Neural cell (in vitro differentiated cells): ENCODE measurements around the gene XIRP1. TPM values are rescaled to one million over a fixed set of nuclear protein-coding genes. Genes with fewer than 3 reads are reported as not detected.

ENCODE experiments used
- H2AFZ ChIP-seq: fragments of 200-600, 300-800 bp; sonication (generic), shearing (Covaris generic); 2 replicates; pipeline ENCODE4 v1.6.0; 2014; ENCODE audit warnings: low read depth, mild to moderate bottlenecking, antibody characterized with exemption, low read length, moderate library complexity
- H3F3A ChIP-seq: fragments of 200-600 bp; shearing (Covaris generic); 2 replicates; pipeline ENCODE4 v1.6.1; 2016; ENCODE audit warnings: mild to moderate bottlenecking, moderate library complexity, mixed read lengths, antibody characterized with exemption, low read length; ENCODE audit not compliant: insufficient read depth, poor library complexity, severe bottlenecking
- H3K27ac ChIP-seq: fragments of 200-600, 300-800 bp; sonication (generic), shearing (Covaris generic); 2 replicates; pipeline ENCODE4 v1.5.1; 2014; ENCODE audit warnings: mild to moderate bottlenecking, low read length, moderate library complexity
- H3K27me3 ChIP-seq: fragments of 300-800, 200-600 bp; sonication (generic), shearing (Covaris generic); 2 replicates; pipeline ENCODE4 v1.6.0; 2014; ENCODE audit warnings: mild to moderate bottlenecking, low read depth, low read length, moderate library complexity; ENCODE audit not compliant: insufficient read depth
- H3K36me3 ChIP-seq: fragments of 300-800, 200-600 bp; sonication (generic), shearing (Covaris generic); 2 replicates; pipeline ENCODE4 v1.5.1; 2014; ENCODE audit warnings: mild to moderate bottlenecking, antibody characterized with exemption, low read length, moderate library complexity; ENCODE audit not compliant: insufficient read depth
- H3K4me2 ChIP-seq: fragments of 300-800, 200-600 bp; sonication (generic), shearing (Covaris generic); 2 replicates; pipeline ENCODE4 v1.6.0; 2014; ENCODE audit warnings: mild to moderate bottlenecking, low read length
- H3K4me3 ChIP-seq: fragments of 300-800, 200-600 bp; sonication (generic), shearing (Covaris generic); 2 replicates; pipeline ENCODE4 v1.5.1; 2014; ENCODE audit warnings: mild to moderate bottlenecking, low read length, moderate library complexity
- H3K79me2 ChIP-seq: fragments of 200-600 bp; shearing (Covaris generic); replicated peaks from 2 replicates; pipeline ENCODE4 v1.6.0; 2014; ENCODE audit warnings: mild to moderate bottlenecking, low read length, moderate library complexity; ENCODE audit not compliant: insufficient read depth
- H3K9ac ChIP-seq: fragments of 300-800, 200-600 bp; sonication (generic), shearing (Covaris generic); 2 replicates; pipeline ENCODE4 v1.6.1; 2016; ENCODE audit warnings: mild to moderate bottlenecking, low read length, mixed read lengths
- H3K9me2 ChIP-seq: fragments of 200-600 bp; shearing (Covaris generic); 2 replicates; pipeline ENCODE4 v1.6.1; 2016; ENCODE audit warnings: mild to moderate bottlenecking, low read length, mixed read lengths; ENCODE audit not compliant: insufficient read depth
- H3K9me3 ChIP-seq: fragments of 200-600, 300-800 bp; sonication (generic), shearing (Covaris generic); 2 replicates; pipeline ENCODE4 v1.6.1; 2016; ENCODE audit warnings: mild to moderate bottlenecking, mixed run types, low read length, moderate library complexity, mixed read lengths
- H4K20me1 ChIP-seq: fragments of 200-600 bp; shearing (Covaris generic); 2 replicates; pipeline ENCODE4 v1.6.1; 2016; ENCODE audit warnings: mild to moderate bottlenecking, mixed run types; ENCODE audit not compliant: insufficient read depth
- EP300 ChIP-seq: fragments of 450-650 bp; conservative IDR thresholded peaks from 2 replicates; pipeline ENCODE4 v1.6.1; 2014; ENCODE audit warnings: antibody characterized with exemption, mild to moderate bottlenecking, moderate library complexity; ENCODE audit not compliant: poor library complexity, severe bottlenecking
- EZH2 ChIP-seq: fragments of 200-600, 300-800 bp; shearing (Covaris generic), sonication (generic); IDR thresholded peaks from 2 replicates; pipeline ENCODE4 v1.6.1; 2014; ENCODE audit warnings: antibody characterized with exemption, low read length, borderline replicate concordance, mild to moderate bottlenecking; ENCODE audit not compliant: insufficient read depth, poor library complexity, severe bottlenecking
- POLR2AphosphoS5 ChIP-seq: IDR thresholded peaks from 2 replicates; pipeline ENCODE4 v1.6.1; 2012
- RAD21 ChIP-seq: fragments of 450-650 bp; conservative IDR thresholded peaks from 2 replicates; pipeline ENCODE4 v1.6.1; 2014; ENCODE audit warnings: antibody characterized with exemption, mild to moderate bottlenecking, moderate library complexity
- TAF1 ChIP-seq: IDR thresholded peaks from 2 replicates; pipeline ENCODE4 v1.6.1; 2012; ENCODE audit warnings: low read depth
- polyA plus RNA-seq: library from polyadenylated mRNA; depleted of rRNA; stranded (reverse); fragments of >200 nt; gene quantifications from 2 replicates; pipeline ENCODE4 v1.2.3, GENCODE V29; 2014
- TF ChIP-seq, protein P1 (sequence below): IDR thresholded peaks from 2 replicates; pipeline ENCODE4 v1.6.1; 2012; ENCODE audit warnings: borderline replicate concordance

Gene XIRP1
- polyA plus RNA-seq, 1 donor from 2014 or later: not detected

DNA sequence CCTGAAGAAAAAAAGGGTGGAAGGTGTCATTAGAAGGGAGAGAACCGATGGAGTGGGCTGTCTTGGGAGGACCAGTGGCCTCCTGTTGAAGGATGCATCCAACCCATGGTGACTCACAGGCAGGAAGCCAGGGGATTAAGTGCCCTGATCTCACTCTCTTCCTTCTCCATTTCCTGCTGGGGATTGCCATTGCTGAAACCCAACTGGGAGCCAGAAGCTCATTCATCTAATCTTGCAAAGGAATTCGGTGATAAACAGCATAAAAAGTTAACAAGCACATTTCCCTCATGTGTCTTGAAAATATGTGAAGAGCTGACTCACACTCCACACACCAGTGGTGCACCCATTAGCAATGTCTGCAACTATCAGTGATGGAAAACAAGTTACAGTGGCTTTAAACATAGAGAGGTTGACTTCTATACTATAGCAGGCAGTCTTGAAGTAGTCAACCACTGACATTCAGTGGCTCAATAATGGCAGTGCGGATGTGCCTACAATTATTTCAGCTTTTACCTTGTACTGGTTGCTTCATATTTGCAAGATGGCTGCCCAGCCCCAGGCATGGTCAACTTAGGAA, 26.2 kb downstream of the XIRP1 start:
- Histone ChIP-seq H3K27me3 (no peaks in the 10 kb centered on the region), H3K9me3 (no peaks in the 10 kb centered on the region), H2AFZ (no peak overlapping the region), H3K4me2 (no peak overlapping the region), H3K9me2 (no peaks in the 10 kb centered on the region), H3K4me3 (no peak overlapping the region), H3K27ac (no peak overlapping the region), H4K20me1 (no peaks in the 10 kb centered on the region), H3F3A (no peaks in the 10 kb centered on the region), H3K79me2 (no peaks in the 10 kb centered on the region), H3K9ac (no peak overlapping the region), H3K36me3 (no peaks in the 10 kb centered on the region)
- TF ChIP-seq TAF1 (no peak), RAD21 (no peak), EP300 (no peak), POLR2AphosphoS5 (no peak)
- TF ChIP-seq, protein P1, sequence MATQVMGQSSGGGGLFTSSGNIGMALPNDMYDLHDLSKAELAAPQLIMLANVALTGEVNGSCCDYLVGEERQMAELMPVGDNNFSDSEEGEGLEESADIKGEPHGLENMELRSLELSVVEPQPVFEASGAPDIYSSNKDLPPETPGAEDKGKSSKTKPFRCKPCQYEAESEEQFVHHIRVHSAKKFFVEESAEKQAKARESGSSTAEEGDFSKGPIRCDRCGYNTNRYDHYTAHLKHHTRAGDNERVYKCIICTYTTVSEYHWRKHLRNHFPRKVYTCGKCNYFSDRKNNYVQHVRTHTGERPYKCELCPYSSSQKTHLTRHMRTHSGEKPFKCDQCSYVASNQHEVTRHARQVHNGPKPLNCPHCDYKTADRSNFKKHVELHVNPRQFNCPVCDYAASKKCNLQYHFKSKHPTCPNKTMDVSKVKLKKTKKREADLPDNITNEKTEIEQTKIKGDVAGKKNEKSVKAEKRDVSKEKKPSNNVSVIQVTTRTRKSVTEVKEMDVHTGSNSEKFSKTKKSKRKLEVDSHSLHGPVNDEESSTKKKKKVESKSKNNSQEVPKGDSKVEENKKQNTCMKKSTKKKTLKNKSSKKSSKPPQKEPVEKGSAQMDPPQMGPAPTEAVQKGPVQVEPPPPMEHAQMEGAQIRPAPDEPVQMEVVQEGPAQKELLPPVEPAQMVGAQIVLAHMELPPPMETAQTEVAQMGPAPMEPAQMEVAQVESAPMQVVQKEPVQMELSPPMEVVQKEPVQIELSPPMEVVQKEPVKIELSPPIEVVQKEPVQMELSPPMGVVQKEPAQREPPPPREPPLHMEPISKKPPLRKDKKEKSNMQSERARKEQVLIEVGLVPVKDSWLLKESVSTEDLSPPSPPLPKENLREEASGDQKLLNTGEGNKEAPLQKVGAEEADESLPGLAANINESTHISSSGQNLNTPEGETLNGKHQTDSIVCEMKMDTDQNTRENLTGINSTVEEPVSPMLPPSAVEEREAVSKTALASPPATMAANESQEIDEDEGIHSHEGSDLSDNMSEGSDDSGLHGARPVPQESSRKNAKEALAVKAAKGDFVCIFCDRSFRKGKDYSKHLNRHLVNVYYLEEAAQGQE: no peak

DNA sequence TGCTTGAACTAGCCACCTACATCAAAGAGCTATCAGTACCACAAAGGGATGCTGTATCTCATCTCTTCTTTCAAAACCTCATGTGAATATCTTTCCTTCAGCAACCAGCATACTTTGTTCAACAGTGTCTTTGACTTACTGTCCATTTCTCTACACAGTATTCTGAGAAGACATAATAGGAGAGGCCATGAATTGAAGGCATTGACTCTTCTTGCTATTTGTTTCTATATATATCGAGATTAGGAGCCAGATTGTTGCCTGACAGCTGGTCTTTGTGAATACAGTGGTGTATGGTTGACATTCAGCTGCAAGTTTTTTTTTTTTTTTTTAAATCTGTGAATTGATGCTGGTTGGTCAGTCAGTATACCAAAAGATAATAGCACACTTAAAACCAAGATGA, 26.9 kb downstream of the XIRP1 start:
- H3K79me2 ChIP-seq: no peaks in the 10 kb centered on the region
- no peak overlapping the region for H2AFZ ChIP-seq

More for the DNA sequence above, 26.9 kb downstream of the XIRP1 start:
- no peak overlapping the region for H3K27ac ChIP-seq
- no peaks in the 10 kb centered on the region for H3K9me2 ChIP-seq
- no peak overlapping the region for H3K4me3 ChIP-seq
- H4K20me1 ChIP-seq: no peaks in the 10 kb centered on the region
- no peaks in the 10 kb centered on the region for H3K9me3 ChIP-seq
- H3K36me3 ChIP-seq: no peaks in the 10 kb centered on the region
- H3K4me2 ChIP-seq: no peak overlapping the region
- TF ChIP-seq RAD21 (no peak), POLR2AphosphoS5 (no peak), TAF1 (no peak), EZH2 (no peak)
- TF ChIP-seq, protein P1: no peak
- H3K9ac ChIP-seq: no peak overlapping the region
- H3K27me3 ChIP-seq: no peaks in the 10 kb centered on the region
- H3F3A ChIP-seq: no peaks in the 10 kb centered on the region
